ENCODE results near the gene FDXACB1. TPM values are rescaled to one million over a fixed set of nuclear protein-coding genes. Genes with fewer than 3 reads are reported as not detected.

FDXACB1 gene
- total RNA-seq: 8.1 TPM

DNA sequence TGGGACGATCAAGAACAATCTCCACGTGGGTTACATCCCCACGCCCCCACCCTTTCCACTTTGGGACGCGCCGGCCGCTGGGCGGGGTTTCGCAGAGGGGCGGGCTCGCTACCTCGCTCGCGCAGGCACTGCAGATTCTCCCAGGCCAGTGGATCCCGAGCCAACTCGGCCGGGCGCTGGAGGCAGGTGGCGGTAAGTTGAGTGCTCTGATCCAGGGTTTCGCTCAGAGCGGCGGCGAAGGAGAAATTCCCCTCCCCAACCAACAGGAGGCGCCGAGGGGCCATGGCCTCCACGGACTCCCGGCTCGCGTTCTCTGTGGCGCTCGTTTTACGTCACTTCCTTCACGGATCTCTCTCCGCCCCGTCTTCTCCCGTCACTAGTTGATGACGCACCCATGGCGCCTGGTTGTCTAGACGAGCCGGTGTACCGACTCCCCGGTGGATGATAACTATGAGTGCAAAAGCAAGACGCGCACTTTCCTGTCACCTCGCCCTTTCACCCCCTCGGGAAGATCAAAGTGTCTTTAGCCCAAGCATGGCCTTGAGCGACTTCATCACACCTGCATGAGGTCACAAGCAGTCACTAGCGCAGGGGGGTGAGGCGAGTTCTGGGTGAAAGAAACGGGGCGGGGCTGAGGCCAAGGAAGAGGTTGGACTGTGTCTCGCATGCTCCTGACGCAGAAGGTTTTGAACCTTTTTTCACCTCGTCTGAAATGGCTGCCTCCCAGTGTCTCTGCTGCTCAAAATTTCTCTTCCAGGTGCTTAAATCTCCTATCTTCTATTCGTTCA, at the start of gene FDXACB1, which contains the start of gene CFAP68:
Gene FDXACB1, minus strand, starts transcription at position 317 of the 788 bp plus-strand sequence. Its CDS starts 33 bp downstream, at position 284.
Gene CFAP68, plus strand, starts transcription at position 693 of the 788 bp plus-strand sequence. Its CDS starts 20 bp downstream, at position 713.

GRCh38 chr11:111918390-111919256, 39.7 kb upstream of the FDXACB1 start, which contains the start of gene C11orf52:
C11orf52 (plus strand) TSS chr11:111918913; CDS start chr11:111918973, 60 bp downstream.

DNA sequence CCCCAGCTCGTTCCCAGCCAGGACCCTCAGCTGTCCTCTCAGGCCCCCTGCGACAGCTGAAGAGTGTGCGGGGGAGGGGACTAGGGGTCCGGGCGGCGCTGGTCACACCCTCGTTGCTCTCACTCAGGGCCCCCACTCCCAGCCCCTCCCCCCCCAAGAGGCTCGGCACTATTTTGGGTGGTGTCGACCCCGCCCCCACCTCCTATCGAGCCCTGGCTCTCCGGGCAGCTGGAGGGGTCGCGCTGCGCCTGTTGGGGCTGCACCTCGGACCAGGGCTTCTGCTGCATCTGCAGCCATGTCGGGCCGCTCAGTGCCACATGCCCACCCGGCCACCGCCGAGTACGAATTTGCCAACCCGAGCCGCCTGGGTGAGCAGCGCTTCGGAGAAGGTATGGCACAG, 33.6 kb upstream of the FDXACB1 start, which contains the start of gene HSPB2:
Gene HSPB2, plus strand, starts transcription at position 200 of the 400 bp plus-strand sequence. Its CDS starts 96 bp downstream, at position 296.

DNA sequence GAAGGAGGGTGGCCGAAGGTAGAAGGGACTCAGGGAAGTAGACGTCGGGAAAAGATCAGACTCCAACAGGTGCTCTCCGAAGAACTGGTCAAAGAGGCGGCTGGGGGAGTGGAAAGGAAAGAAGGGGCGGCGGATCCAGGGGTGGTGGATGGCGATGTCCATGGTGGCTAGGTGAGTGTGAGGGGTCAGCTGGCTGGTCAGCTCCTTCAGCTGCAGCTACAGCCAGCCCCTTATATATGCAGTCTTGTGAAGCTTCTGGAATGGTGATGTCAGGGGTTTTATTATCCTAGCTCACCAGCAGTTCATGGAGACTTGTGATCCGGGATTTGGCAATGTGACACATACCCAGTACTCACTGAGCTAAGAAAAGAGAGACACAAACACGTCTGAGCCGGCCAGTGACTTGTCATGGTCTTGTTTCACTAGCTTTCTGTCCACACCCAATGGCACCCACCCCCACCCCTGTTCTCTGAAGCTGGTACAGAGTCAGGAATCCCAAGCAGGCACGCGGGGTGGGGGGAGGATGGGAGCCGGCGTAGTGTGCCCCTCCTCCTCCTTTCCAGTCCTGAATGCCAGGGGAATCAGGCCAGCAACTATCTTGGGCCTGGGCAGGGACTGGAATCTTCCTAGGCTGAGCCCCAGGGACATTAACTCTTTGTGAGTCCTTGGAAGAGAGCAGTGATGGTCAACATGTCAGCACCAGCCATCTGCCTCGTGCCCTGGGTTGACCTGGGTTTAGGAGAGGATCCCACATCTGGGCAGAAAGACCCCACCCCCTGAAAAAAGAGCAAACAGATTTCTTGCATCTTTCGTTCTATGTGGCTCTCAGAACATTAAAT, 32.8 kb upstream of the FDXACB1 start, which contains the start of gene CRYAB:
Gene CRYAB, minus strand, starts transcription at position 208 of the 839 bp plus-strand sequence. Its CDS starts 46 bp downstream, at position 162.

DNA sequence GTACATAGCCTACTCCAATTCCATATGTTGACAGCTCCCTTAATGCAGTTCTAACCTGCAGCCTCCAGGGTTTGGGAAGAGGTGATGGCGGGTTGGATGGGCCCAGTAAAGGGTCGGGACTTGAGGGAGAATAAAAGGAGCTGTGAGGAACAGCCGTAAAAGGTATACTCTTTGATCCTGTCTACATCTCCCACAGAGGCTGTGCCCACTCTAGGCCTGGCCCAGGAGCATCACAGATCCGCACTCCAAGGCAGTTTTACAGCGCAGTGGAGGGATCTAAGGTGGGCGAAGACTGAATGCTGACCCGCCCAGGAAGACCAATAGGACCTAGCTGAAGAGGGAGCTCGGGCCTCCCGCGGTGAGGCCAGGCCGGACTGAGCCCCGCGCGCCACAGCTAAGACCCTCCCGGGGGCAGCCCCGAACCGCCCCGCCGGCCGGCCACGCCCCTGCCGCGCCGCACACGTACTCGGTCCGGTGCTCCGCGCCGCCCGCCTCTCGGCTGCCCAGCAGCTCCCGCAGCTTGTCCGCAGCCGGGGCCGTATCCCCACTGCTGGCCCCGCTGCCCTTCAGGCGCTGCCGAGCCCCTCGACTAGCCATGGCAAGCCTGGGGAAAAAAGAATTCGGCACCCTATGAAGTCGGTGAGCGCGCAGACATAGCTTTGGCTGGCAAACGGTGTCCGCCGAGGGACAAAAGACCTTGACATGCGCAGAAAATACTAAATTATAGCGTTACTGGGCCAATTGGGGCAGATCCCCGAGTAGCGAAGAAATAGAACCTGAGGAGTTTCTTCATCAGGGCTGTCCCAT, 7.9 kb downstream of the FDXACB1 start, which contains the start of gene ALG9:
Gene ALG9, minus strand, starts transcription at position 696 of the 807 bp plus-strand sequence. Its CDS starts 99 bp downstream, at position 597.

Small RNAs within 50 kb of the gene (small RNA-seq; reads per million reads assigned to genes)
- not detected for gene C11orf52 (ENCODE audit: low replicate concordance)
- gene GNG5P3 (ENCODE audit: low replicate concordance): not detected
- gene RNA5SP351 (ENCODE audit: low replicate concordance): not detected
- gene RPL37AP8 (ENCODE audit: low replicate concordance): not detected

Other genes starting within 250 kb of the FDXACB1 start
- gene PPP2R1B, start 112.8 kb downstream of the FDXACB1 start, total RNA-seq: 24.4 TPM
- gene ALG9, start 7.6 kb downstream of the FDXACB1 start, total RNA-seq: 113 TPM
- 14.1 TPM for gene CFAP68, start 376 bp upstream of the FDXACB1 start, total RNA-seq
- gene CRYAB, start 32.6 kb upstream of the FDXACB1 start, total RNA-seq: 16.0 TPM
- not detected for gene HSPB2, start 33.6 kb upstream of the FDXACB1 start, total RNA-seq
- gene C11orf52, start 39.7 kb upstream of the FDXACB1 start, total RNA-seq: not detected
- gene DIXDC1, start 58.2 kb upstream of the FDXACB1 start, total RNA-seq: 83.6 TPM
- gene DLAT, start 146.2 kb upstream of the FDXACB1 start, total RNA-seq: 36.9 TPM
- 2.2 TPM for gene PIH1D2, start 194.9 kb upstream of the FDXACB1 start, total RNA-seq
- gene NKAPD1, start 195.1 kb upstream of the FDXACB1 start, total RNA-seq: 32.2 TPM
- 48.8 TPM for gene TIMM8B, start 207.6 kb upstream of the FDXACB1 start, total RNA-seq
- 67.0 TPM for gene SDHD, start 207.7 kb upstream of the FDXACB1 start, total RNA-seq